Glomerular endothelial cell (primary cell): ENCODE results near the gene SMYD1. TPM values are rescaled to one million over a fixed set of nuclear protein-coding genes. Genes with fewer than 3 reads are reported as not detected.

Source experiments
- DNase-seq: peaks from one replicate; pipeline ENCODE4 v3.0.0-alpha.2; 2011; ENCODE audit warnings: low read depth, low spot score; ENCODE audit errors: extremely low read depth
- total RNA-seq: library from RNA; depleted of rRNA; stranded (reverse); fragments of >200 nt; gene quantifications from 2 replicates; pipeline ENCODE4 v1.2.3, GENCODE V29; 2015

The SMYD1 gene
- total RNA-seq, 1 donor from 2014 or later = not detected

DNA sequence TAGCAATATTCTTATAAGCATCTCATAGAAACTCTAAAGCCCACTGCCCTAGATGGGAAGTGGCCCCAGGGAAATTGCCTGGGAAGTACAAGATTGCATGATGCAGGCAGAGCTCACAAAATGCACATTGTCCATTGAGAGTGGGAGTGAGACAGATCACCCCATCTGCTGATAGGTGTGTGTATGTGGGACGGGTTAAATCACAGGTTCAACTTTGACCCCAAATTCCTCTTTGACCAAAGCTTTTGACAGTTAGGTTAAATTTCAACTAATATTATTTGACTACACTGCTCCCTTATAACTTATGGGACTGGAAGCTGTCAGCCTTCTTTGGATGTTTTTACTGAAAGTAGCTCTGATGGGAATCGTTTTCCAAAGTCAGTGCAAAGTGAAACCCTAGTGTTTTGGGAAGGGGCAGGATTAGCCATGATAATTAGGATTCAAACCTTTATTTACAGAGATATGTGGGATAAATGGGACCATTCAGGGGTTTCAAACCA, 71.6 kb downstream of the SMYD1 start:
- no peak for DNase-seq

- DNase-seq = no peak
Observed at GRCh38 chr2:88139804-88140203, 72.2 kb downstream of the SMYD1 start.

- no peak for DNase-seq
Observed at GRCh38 chr2:88141952-88142351, 74.3 kb downstream of the SMYD1 start.

GRCh38 chr2:88144271-88144670, 76.6 kb downstream of the SMYD1 start:
- DNase-seq = no peak

DNA sequence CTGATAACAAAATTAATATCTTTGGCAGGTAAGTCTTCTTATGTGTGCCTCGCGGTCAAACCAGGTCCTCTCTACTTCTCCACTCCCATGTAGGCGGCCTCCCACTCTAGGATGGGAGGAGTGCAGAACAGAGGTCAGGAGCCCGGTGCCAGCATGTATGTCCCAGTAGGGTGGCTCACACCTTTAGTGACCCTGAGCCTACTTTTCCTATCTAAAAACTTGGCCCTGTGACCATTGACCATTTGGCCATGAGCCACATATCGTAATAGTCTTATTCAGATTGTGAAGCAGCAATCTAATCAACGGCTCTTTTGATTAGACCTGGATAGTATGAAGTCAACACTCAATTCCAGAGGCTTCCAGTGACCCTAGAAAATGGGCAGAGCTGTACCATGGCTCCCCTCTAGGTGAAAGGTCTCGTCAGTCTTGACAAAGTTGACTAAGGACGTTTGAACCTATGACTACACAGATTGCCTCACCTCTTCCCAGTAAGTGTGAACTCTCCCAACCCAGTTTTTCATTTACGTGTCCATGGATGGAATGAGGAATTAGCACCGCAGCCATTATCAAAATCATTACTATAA, 77.4 kb downstream of the SMYD1 start:
- no peak for DNase-seq

DNA sequence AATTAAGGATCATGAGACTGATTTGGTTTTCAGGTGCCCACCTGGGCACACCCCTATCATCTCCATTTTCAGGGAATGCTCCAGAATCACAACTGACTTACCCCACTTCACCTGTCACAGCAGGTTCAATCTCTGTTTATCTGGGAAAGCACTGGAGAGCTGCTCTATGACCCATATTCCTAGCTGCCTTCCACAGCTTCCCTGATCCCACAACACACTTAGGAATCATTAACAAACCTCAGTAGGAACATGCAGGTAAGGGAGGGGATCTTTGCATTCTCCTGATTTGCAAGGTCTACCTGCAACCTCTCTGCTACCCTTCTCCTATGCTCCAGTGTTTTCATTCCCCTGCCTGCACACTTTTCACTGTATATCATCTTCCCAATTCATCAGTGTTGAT, 79.0 kb downstream of the SMYD1 start:
- DNase-seq = no peak

DNA sequence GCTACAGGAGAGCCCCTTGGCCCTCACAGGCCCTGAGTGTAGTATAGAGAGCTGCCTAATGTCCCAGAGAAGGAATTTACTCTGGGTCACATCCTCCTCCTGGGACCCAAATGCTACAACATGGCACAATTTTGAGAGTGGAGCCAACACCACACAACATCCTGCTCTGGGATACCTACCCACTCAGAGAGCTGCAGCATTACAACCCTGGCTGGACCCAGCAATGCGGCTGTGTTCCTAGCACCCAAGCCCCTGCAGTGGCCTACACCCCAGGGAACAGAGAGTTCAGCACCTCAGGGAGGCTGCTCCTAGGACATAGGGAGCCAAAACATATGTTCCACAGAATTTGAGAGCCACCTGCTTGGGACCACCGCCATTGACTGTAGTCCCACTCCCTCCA, 79.5 kb downstream of the SMYD1 start:
- DNase-seq = no peak

- no peak for DNase-seq
Observed at GRCh38 chr2:88148929-88149438, 81.4 kb downstream of the SMYD1 start.

GRCh38 chr2:88159481-88159880, 91.9 kb downstream of the SMYD1 start:
- no peak for DNase-seq

DNA sequence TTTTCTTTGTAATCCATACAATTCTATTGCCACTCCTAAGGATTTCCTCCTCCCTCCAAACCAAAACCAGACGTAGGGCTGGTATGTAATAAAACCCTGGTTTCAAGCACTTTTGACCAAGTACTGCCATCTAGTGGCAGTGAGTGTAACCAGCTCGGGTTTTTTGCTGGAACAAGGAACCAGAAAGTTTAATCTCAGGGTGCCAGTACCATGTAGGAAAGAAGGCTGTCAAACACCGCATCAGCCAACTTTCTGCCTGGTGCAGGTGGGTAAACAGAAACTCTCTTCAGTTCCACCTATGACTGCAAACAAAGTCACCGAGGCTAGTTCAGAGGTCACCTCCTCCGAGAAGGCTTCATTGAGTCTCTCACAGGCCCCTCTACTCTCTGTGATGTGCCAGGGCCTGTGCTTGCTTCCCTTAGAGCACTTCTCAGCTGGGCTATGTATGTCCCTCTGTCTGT, 92.4 kb downstream of the SMYD1 start:
- DNase-seq = peak; percentile 23

DNA sequence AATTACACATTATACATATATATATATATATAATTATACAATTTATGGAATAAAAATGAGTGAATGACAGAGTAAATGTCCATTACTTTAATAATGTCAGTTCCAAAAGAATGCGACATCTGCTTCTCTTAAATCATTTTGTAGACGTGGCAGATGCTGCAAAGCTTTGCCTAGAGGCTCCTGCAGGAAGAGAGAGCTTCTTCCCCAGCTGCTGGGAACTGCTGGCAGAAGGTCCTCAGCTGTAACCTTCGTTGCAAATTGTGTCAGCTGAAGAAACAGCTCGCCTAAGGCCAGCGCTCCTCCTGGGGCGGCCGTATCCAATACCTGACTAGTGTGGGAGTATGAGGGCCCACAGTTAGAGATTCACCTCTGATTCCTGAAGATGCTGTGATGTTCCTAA, 92.9 kb downstream of the SMYD1 start:
- no peak for DNase-seq

GRCh38 chr2:88161446-88162244, 94.0 kb downstream of the SMYD1 start:
- DNase-seq = no peak

Other genes starting within 250 kb of the SMYD1 start
- 3.1 TPM in 1 of 2 replicates, not detected in the other for gene RGPD2, start 242.0 kb upstream of the SMYD1 start, total RNA-seq
- gene RNU2-63P, start 51.3 kb upstream of the SMYD1 start, total RNA-seq = not detected in 2 replicates
- gene KRCC1, start 12.0 kb upstream of the SMYD1 start, total RNA-seq = 13.8 and 16.4 TPM in 2 replicates
- not detected in 2 replicates for gene FABP1, start 60.2 kb downstream of the SMYD1 start, total RNA-seq
- 3.6 TPM in 1 of 2 replicates, not detected in the other for gene THNSL2, start 102.5 kb downstream of the SMYD1 start, total RNA-seq